Effector memory CD4-positive, alpha-beta T cell (primary cell): ENCODE data around the gene CNTN3.

Experiments
- DNase-seq, 3 donors: peaks; one replicate each; pipeline ENCODE4 v3.0.0-alpha.2; 2020
- H3K27ac ChIP-seq: 2 replicates; pipeline ENCODE4 v1.7.0; 2013; ENCODE audit warnings: mild to moderate bottlenecking, low read length, moderate library complexity; ENCODE audit not compliant: insufficient read depth, poor library complexity, severe bottlenecking
- H3K27me3 ChIP-seq: replicated peaks from 2 replicates; pipeline ENCODE4 v1.7.0; 2013; ENCODE audit warnings: mild to moderate bottlenecking, low read length; ENCODE audit not compliant: insufficient read depth, control insufficient read depth, poor library complexity, severe bottlenecking
- H3K36me3 ChIP-seq: 2 replicates; pipeline ENCODE4 v1.7.0; 2013; ENCODE audit warnings: mild to moderate bottlenecking, low read length, moderate library complexity; ENCODE audit not compliant: control insufficient read depth, insufficient read depth
- H3K4me1 ChIP-seq: 2 replicates; pipeline ENCODE4 v1.7.0; 2013; ENCODE audit warnings: low read length, mild to moderate bottlenecking; ENCODE audit not compliant: control insufficient read depth, insufficient read depth, poor library complexity, severe bottlenecking
- H3K4me3 ChIP-seq: 2 replicates; pipeline ENCODE4 v1.7.0; 2013; ENCODE audit warnings: low read length, low read depth, mild to moderate bottlenecking; ENCODE audit not compliant: insufficient read depth, poor library complexity, severe bottlenecking
- H3K9me3 ChIP-seq: 2 replicates; pipeline ENCODE4 v1.7.0; 2013; ENCODE audit warnings: mild to moderate bottlenecking, low read length, moderate library complexity; ENCODE audit not compliant: control insufficient read depth

Gene CNTN3

DNA sequence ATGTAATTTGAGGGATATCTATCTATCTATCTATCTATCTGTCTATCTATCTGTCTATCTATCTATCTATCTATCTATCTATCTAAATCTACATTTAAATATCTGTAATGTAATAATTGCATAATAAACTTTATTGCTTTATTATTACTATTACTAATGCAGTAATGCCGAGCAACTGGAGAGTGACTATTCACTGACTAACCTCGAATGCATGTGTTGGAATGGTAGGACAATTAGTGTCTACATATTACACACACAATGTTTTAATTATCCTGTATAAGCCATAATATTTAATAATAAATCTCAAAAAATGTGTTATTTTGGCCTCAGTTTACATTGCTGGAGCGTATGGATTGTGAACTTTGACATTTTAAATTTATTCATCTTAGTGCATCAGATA lies 25.2 kb upstream of the CNTN3 start:
- H3K27ac ChIP-seq: no peak overlapping the region
- H3K4me3 ChIP-seq: no peak overlapping the region
- no peaks in the 10 kb centered on the region for H3K36me3 ChIP-seq
- no peak for DNase-seq
- no peaks in the 10 kb centered on the region for H3K9me3 ChIP-seq
- H3K27me3 ChIP-seq: no peaks in the 10 kb centered on the region
- no peaks in the 10 kb centered on the region for H3K4me1 ChIP-seq

DNA sequence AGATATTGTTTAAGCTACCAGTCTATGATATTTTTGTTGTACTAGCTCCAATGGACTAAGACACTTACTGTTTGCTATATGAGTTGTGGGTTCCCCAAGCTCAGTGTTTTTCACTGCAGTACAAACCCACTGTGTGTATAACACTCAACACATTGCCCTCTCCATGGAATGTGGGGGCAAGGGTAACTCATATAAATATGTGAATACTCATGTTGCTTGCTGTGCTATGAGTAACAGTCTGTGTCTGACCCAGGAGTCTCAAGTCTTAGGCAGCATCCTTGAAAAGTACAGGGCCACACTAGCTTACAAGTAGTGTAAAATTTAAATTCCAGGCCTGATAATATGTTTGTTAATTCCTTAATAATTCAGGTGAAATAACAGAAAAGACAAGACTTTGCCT lies 22.5 kb upstream of the CNTN3 start:
- Histone ChIP-seq H3K27me3 (no peaks in the 10 kb centered on the region), H3K4me1 (no peaks in the 10 kb centered on the region), H3K4me3 (no peak overlapping the region), H3K27ac (no peak overlapping the region), H3K9me3 (no peaks in the 10 kb centered on the region), H3K36me3 (no peaks in the 10 kb centered on the region)
- DNase-seq: no peak

DNA sequence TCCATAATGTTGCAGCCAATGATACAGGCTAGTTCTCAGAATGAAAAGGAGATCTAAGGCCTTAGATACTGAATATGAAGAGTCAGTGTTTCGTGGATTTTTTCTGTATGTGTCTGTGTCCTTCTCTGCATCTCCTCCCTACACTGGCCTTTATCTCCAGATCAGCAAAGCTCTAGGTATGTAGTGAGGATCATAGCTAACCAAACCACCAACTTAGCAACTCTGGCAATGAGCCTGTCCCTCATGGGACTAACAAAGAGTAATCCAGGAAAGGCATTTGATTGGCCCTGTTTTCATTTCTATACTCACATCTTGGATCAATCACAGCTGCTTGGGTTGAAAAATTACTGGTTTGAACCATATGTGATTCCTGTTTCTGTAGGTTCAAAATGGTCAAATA lies 18.6 kb upstream of the CNTN3 start:
- H3K27me3 ChIP-seq: no peaks in the 10 kb centered on the region
- no peaks in the 10 kb centered on the region for H3K9me3 ChIP-seq
- DNase-seq: no peak
- H3K27ac ChIP-seq: no peak overlapping the region
- H3K36me3 ChIP-seq: no peaks in the 10 kb centered on the region
- H3K4me3 ChIP-seq: no peak overlapping the region
- no peaks in the 10 kb centered on the region for H3K4me1 ChIP-seq

DNA sequence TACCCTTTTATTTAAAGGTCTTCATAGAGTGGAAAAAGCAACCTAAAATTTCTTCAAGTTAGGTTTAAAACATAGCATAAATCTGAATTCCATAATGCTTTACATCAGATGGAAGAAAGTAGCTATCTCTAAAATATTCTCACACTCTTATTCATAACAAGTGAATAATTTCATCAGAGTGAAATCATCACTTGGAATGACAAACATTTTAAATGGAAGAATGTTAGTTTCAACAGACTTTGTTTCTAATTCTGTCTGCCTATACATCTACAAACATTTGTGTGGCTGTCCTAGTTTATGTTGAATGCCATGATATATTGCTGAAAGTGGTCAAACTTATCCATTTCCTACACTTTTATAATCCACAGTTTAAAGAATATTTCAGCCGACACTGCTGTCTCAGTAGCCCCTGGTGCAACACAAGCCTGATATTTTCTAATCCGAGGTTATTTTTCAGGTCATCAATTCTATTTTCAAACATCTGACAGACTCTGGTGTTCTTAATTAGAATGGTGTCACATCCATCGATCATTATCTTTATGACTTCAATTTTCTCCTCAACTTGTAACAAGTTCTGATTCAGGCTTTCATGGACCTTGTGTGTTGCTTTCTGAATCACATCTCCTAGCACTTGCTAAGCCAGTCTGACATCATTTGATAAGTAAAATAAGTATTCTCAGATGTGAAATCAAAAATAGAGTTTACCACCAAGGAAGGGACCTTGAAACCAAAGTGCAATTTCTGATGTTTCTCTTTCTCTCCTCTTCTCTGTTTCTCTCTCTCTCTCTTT lies 17.1 kb upstream of the CNTN3 start:
- DNase-seq: no peak
- Histone ChIP-seq H3K4me3 (no peak overlapping the region), H3K9me3 (no peaks in the 10 kb centered on the region), H3K27ac (no peak overlapping the region), H3K36me3 (no peaks in the 10 kb centered on the region), H3K4me1 (no peaks in the 10 kb centered on the region), H3K27me3 (no peaks in the 10 kb centered on the region)

DNA sequence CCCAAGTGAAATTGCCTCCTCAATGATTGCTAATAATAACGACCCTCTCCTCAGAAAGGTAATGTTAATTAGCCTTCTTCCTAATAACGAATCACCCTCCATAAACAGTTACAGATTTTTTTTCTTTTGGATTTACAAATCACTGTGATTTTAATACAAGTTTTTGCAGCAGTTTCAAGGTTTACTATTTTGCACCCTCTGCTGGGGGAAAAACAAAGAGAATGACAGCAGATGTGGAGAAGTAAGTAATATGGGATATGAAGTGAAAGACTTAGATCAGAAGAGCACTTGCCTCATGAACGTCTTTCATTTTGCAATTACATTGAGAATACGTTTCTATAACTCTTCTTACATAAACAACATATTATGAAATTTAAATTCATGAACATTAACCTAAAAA lies 16.1 kb upstream of the CNTN3 start:
- no peak for DNase-seq
- no peak overlapping the region for H3K27ac ChIP-seq

DNA sequence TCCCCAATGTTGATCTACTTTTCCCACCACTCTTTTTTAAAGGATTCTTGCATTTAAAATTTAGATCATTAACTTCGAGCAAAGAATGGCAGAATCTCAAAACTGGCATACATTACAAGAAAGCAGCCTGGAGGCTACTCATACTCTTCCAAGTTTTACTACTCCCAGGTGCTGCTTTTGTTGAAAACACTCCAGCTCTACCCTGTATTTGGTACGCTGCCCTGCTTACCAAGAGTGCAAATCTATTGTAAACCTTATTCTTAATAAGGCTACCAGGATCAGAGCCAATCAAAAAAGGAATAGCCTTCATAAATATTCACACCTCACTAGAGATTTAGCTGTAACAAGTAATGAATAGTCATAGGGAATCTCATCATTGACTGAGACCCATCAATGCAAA lies 11.6 kb upstream of the CNTN3 start:
- no peaks in the 10 kb centered on the region for H3K27me3 ChIP-seq
- H3K9me3 ChIP-seq: no peaks in the 10 kb centered on the region
- no peak for DNase-seq
- no peak overlapping the region for H3K4me3 ChIP-seq
- H3K4me1 ChIP-seq: no peaks in the 10 kb centered on the region
- no peaks in the 10 kb centered on the region for H3K36me3 ChIP-seq
- no peak overlapping the region for H3K27ac ChIP-seq

More for the DNA sequence above, 16.1 kb upstream of the CNTN3 start:
- Histone ChIP-seq H3K27me3 (no peaks in the 10 kb centered on the region), H3K4me3 (no peak overlapping the region), H3K36me3 (no peaks in the 10 kb centered on the region), H3K9me3 (no peaks in the 10 kb centered on the region), H3K4me1 (no peaks in the 10 kb centered on the region)

DNA sequence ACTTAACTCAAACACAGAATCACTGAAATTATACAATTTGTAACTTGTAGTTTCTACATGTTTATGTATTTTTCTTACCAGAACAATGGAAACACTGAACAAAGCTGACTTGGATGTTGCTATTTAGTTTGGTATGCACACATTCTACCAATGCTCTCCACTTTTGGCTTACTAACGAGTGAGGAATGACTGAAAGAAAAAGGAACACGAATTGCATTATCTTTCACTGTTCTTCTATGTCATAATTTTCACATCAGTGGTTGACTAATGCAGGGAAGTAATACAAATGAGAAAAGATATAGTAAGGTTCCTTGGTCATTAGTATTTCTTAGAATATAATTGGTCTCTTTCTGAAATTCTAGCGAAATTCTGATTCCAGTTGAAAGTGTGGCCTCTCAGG lies 9.8 kb upstream of the CNTN3 start:
- Histone ChIP-seq H3K4me3 (no peak overlapping the region), H3K27ac (no peak overlapping the region), H3K27me3 (no peaks in the 10 kb centered on the region), H3K36me3 (no peaks in the 10 kb centered on the region), H3K4me1 (no peaks in the 10 kb centered on the region), H3K9me3 (no peaks in the 10 kb centered on the region)
- no peak for DNase-seq

DNA sequence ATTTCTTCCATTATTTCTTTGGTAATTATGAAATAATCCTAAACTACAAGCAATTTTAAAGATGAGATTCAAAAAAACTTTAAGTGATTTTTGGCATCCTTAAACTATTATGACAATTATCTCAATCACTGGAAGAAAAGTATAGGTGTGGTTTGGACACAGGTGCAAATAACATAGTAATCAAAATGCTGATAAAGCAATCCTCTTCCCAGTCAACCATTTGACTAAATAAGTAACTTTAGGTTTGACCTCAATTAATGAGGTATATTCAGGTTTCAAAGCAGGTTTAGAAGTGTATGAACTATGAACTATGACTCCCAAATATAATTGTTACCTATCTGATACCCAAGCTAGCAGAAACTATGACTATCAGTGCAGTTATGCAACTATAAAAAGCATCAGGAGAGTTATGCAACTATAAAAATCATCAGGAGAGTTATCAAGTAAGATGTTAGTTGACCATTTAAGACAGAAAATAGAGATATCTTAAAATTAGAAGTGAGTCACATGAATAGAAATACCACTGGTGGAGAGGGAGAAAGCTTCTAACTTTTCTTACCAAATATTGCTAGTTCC lies 8.9 kb upstream of the CNTN3 start:
- no peaks in the 10 kb centered on the region for H3K27me3 ChIP-seq
- DNase-seq: no peak
- H3K27ac ChIP-seq: no peak overlapping the region
- no peaks in the 10 kb centered on the region for H3K4me1 ChIP-seq
- H3K4me3 ChIP-seq: no peak overlapping the region
- no peaks in the 10 kb centered on the region for H3K36me3 ChIP-seq
- no peaks in the 10 kb centered on the region for H3K9me3 ChIP-seq

DNA sequence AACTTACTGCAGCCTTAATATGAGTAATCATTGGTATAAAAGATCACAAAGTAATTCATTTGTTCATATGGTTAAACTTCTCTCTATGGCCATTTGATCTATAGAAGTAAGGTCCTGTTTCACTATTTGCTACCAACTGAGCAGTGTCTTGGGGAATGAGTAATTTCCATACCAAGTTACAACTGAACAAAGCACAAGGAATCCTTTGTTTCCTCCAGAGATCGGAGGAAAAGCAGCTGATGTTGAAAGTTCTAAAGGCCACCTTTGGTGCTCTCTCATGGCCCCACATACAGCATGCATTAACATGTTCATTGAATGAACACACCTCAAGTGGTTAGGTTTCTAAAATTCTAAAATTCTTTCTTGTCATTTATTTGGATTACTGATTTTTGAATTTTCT lies 7.1 kb upstream of the CNTN3 start:
- no peaks in the 10 kb centered on the region for H3K36me3 ChIP-seq
- no peaks in the 10 kb centered on the region for H3K4me1 ChIP-seq
- H3K27me3 ChIP-seq: no peaks in the 10 kb centered on the region
- no peaks in the 10 kb centered on the region for H3K9me3 ChIP-seq
- no peak for DNase-seq
- no peak overlapping the region for H3K27ac ChIP-seq
- H3K4me3 ChIP-seq: no peak overlapping the region

DNA sequence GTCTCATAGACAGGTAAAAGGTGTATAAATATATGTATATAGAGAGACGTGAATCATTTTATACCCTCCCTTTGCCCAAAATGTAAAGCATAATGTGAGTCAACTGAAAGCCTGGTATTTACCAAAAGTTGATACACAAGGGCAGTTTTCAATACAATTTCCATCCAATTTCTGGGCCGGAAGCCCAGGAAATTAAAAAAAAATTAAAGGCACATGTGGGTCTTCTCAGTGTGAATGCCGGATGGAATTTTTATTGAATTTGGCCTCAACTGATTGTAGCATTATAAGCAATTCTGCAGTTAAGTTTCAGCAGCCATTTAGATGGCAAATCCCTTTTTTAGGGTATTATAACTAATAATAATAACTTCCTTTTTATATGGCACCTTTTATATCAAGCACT lies 3.3 kb upstream of the CNTN3 start:
- H3K9me3 ChIP-seq: no peaks in the 10 kb centered on the region
- no peak for DNase-seq
- no peaks in the 10 kb centered on the region for H3K36me3 ChIP-seq
- H3K27me3 ChIP-seq: no peaks in the 10 kb centered on the region
- no peak overlapping the region for H3K27ac ChIP-seq
- H3K4me1 ChIP-seq: no peaks in the 10 kb centered on the region
- no peak overlapping the region for H3K4me3 ChIP-seq
